Stimulated activated CD4-positive, alpha-beta T cell treated with anti-CD3 and anti-CD28 coated beads, Interleukin-1b, Interleukin-23, amount 100 ng/mL, for 24 hours (primary cell): Measurements from ENCODE around the gene SNAPC1.
"Not testable (repeated sequence)": the region's sequence is repeated elsewhere in the genome, so short reads cannot be mapped to it uniquely, and the experiment has no call there.

Experiments used
- DNase-seq, 4 experiments: peaks; one replicate each; pipeline ENCODE4 v3.0.0-alpha.2; 2020; ENCODE audit warnings: low read depth in 4 of 4, low spot score in 1 of 4

Gene SNAPC1

GRCh38 chr14:61749264-61749663 lies 13.0 kb upstream of the SNAPC1 start:
- no peak for DNase-seq

GRCh38 chr14:61749867-61750266 lies 12.4 kb upstream of the SNAPC1 start:
- no peak for DNase-seq

- DNase-seq: peak; percentile 33 to 85 (median 53)
Measured at GRCh38 chr14:61750708-61751474, 11.3 kb upstream of the SNAPC1 start.

- no peak for DNase-seq
Measured at GRCh38 chr14:61751475-61751989, 10.7 kb upstream of the SNAPC1 start.

- DNase-seq: no peak
Measured at GRCh38 chr14:61752626-61753025, 9.6 kb upstream of the SNAPC1 start.

- no peak for DNase-seq
Measured at GRCh38 chr14:61753631-61754030, 8.6 kb upstream of the SNAPC1 start.

- DNase-seq: no peak
Measured at GRCh38 chr14:61754627-61755381, 7.4 kb upstream of the SNAPC1 start.

GRCh38 chr14:61755382-61755742 lies 6.9 kb upstream of the SNAPC1 start:
- not testable (repeated sequence) for DNase-seq

GRCh38 chr14:61756135-61756534 lies 6.1 kb upstream of the SNAPC1 start:
- no peak for DNase-seq

GRCh38 chr14:61759878-61760277 lies 2.3 kb upstream of the SNAPC1 start:
- DNase-seq: no peak

- DNase-seq: no peak
Measured at GRCh38 chr14:61761557-61761956, 663 bp upstream of the SNAPC1 start.

GRCh38 chr14:61764342-61765122 lies 2.3 kb downstream of the SNAPC1 start:
- DNase-seq: no peak

- no peak for DNase-seq
Measured at GRCh38 chr14:61765225-61765943, 3.2 kb downstream of the SNAPC1 start.

GRCh38 chr14:61766151-61766550 lies 3.9 kb downstream of the SNAPC1 start:
- no peak for DNase-seq

GRCh38 chr14:61768240-61768639 lies 6.0 kb downstream of the SNAPC1 start:
- DNase-seq: no peak

- DNase-seq: no peak
Measured at GRCh38 chr14:61769893-61770292, 7.7 kb downstream of the SNAPC1 start.

GRCh38 chr14:61774861-61775260 lies 12.6 kb downstream of the SNAPC1 start:
- no peak for DNase-seq

- DNase-seq: no peak
Measured at GRCh38 chr14:61780125-61780524, 17.9 kb downstream of the SNAPC1 start.

- DNase-seq: no peak
Measured at GRCh38 chr14:61797309-61797708, 35.1 kb downstream of the SNAPC1 start.

- no peak for DNase-seq
Measured at GRCh38 chr14:61802010-61802568, 39.9 kb downstream of the SNAPC1 start.

- DNase-seq: no peak
Measured at GRCh38 chr14:61803755-61804154, 41.5 kb downstream of the SNAPC1 start.
